ENCODE measurements around the gene KLHL17. TPM values are rescaled to one million over a fixed set of nuclear protein-coding genes. Genes with fewer than 3 reads are reported as not detected.

The KLHL17 gene
- total RNA-seq, 1 experiment from 2014 or later: 58.8 TPM

GRCh38 chr1:921011-921837, 39.2 kb upstream of the KLHL17 start:
- DNase-seq (ENCODE audit: low read depth, low spot score) (no peak), ATAC-seq (peak; percentile 57)
- CTCF ChIA-PET: no interaction called here
- no peaks in the 10 kb centered on the region for H3K36me3 ChIP-seq (ENCODE audit: control insufficient read depth, insufficient read depth, low read length)
- in situ Hi-C loops (cut with HindIII; ENCODE audit: low pct_unique_long_range_greater_than_20kb, low sequenced_read_pairs): no loop called here
- peaks cover 72% of the 10 kb centered on the region for H3K4me1 ChIP-seq (ENCODE audit: control insufficient read depth, insufficient read depth, low read length)
- peak overlapping the region; percentile 86 for H3K27ac ChIP-seq (ENCODE audit: low read length)
- no peaks in the 10 kb centered on the region for H3K27me3 ChIP-seq (ENCODE audit: control insufficient read depth, insufficient read depth, low read length)
- POLR2A ChIA-PET: no interaction called here
- H3K4me3 ChIP-seq (ENCODE audit: low read depth in 2 of 2, low read length in 2 of 2): peak overlapping the region in 1 of 2 experiments; percentile 24; a peak in 1 of 4 replicates
- no peaks in the 10 kb centered on the region for H3K9me3 ChIP-seq (ENCODE audit: control insufficient read depth, insufficient read depth, low read depth, low read length)
- TF ChIP-seq CTCF (IDR thresholded peaks at IDR 0.05): peak; percentile 49
- TF ChIP-seq REST (IDR thresholded peaks at IDR 0.05; ENCODE audit: insufficient read depth in 1 of 2, low read depth in 2 of 2, low read length in 1 of 2): no peak
- intact Hi-C loops (cut with micrococcal nuclease; ENCODE audit: unreplicated experiment): no loop called here
- BruUV-seq (replicated peaks): no TSS peak

GRCh38 chr1:923131-923990, 37.0 kb upstream of the KLHL17 start, which contains the start of gene SAMD11:
SAMD11 (plus strand) TSS chr1:923923; CDS start chr1:924432, 509 bp downstream.
- BruUV-seq (replicated peaks): no TSS peak
- in situ Hi-C loops (cut with HindIII; ENCODE audit: low pct_unique_long_range_greater_than_20kb, low sequenced_read_pairs): no loop called here
- H3K27ac ChIP-seq (ENCODE audit: low read length): peak within 1 kb of the TSS; percentile 72
- H3K4me1 ChIP-seq (ENCODE audit: control insufficient read depth, insufficient read depth, low read length): peaks cover 58% of the 10 kb centered on the region
- H3K27me3 ChIP-seq (ENCODE audit: control insufficient read depth, insufficient read depth, low read length): no peaks in the 10 kb centered on the region
- TF ChIP-seq TCF7L2 (IDR thresholded peaks at IDR 0.05; ENCODE audit: low read depth, low read length) (0 out of 2 replicates have a peak, but pooled peaks have one; percentile 22), POLR2AphosphoS5 (IDR thresholded peaks at IDR 0.05; ENCODE audit: low read depth, low read length) (no peak), SIN3A (IDR thresholded peaks at IDR 0.05; ENCODE audit: borderline replicate concordance, insufficient read depth, low read depth, low read length) (0 out of 2 replicates have a peak, but pooled peaks have one; percentile 82), REST (IDR thresholded peaks at IDR 0.05; ENCODE audit: insufficient read depth in 1 of 2, low read depth in 2 of 2, low read length in 1 of 2) (no peak), CTCF (IDR thresholded peaks at IDR 0.05) (peak; percentile 37; the same call in 1 of the 2 replicates)
- ChIA-PET CTCF (interaction anchor here (0.5 to 0.7 kb wide), 3 partner anchors 15 to 368 kb away, joined by 3 to 6 read pairs (median 6); no protein-coding TSS in a partner anchor), POLR2A (no interaction called here)
- DNase-seq (ENCODE audit: low read depth, low spot score) (no peak), ATAC-seq (peak; percentile 23)
- H3K9me3 ChIP-seq (ENCODE audit: control insufficient read depth, insufficient read depth, low read depth, low read length): no peaks in the 10 kb centered on the region
- intact Hi-C loops (cut with micrococcal nuclease; ENCODE audit: unreplicated experiment): no loop called here
- no peaks in the 10 kb centered on the region for H3K36me3 ChIP-seq (ENCODE audit: control insufficient read depth, insufficient read depth, low read length)
- peak within 1 kb of the TSS; percentile 57 for H3K4me3 ChIP-seq (ENCODE audit: low read depth in 2 of 2, low read length in 2 of 2)
